Calu3 (cell line): ENCODE measurements around the gene SLITRK3. TPM values are rescaled to one million over a fixed set of nuclear protein-coding genes. Genes with fewer than 3 reads are reported as not detected.

Source experiments
- BruUV-seq: library from RNA; stranded (reverse); fragments of 400-500 nt; replicated peaks from 2 replicates; lab custom pipeline; 2021; lab: Mats Ljungman, UMichigan
- CTCF ChIA-PET: fragments of 300-600 bp; sonication (Branson Sonifier 250); formaldehyde crosslinking; loops from one replicate; lab custom pipeline; 2022; ENCODE audit warnings: antibody characterized with exemption; lab: Charles Lee
- DNase-seq: peaks from one replicate; pipeline ENCODE4 v3.0.0; 2022
- H3K27ac Mint-ChIP-seq: one replicate; pipeline ENCODE4 v1.8.0; 2022; ENCODE audit warnings: mixed read lengths; ENCODE audit not compliant: unreplicated experiment
- H3K27me3 Mint-ChIP-seq: one replicate; pipeline ENCODE4 v1.8.0; 2022; ENCODE audit warnings: mixed read lengths; ENCODE audit not compliant: unreplicated experiment
- H3K36me3 Mint-ChIP-seq: one replicate; pipeline ENCODE4 v1.8.0; 2022; ENCODE audit warnings: mild to moderate bottlenecking, moderate library complexity, mixed read lengths; ENCODE audit not compliant: insufficient read depth, unreplicated experiment
- H3K4me1 Mint-ChIP-seq: one replicate; pipeline ENCODE4 v1.8.0; 2022; ENCODE audit warnings: mild to moderate bottlenecking, low read depth, mixed read lengths; ENCODE audit not compliant: unreplicated experiment
- H3K4me3 Mint-ChIP-seq: one replicate; pipeline ENCODE4 v1.8.0; 2022; ENCODE audit warnings: mild to moderate bottlenecking, low read depth, moderate library complexity, mixed read lengths; ENCODE audit not compliant: unreplicated experiment
- H3K9me3 Mint-ChIP-seq: one replicate; pipeline ENCODE4 v1.8.0; 2022; ENCODE audit warnings: low read depth, mixed read lengths; ENCODE audit not compliant: unreplicated experiment
- CTCF ChIP-seq: fragments of 200-600 bp; IDR thresholded peaks from one replicate; pipeline ENCODE4 v1.8.0; 2022; ENCODE audit warnings: antibody characterized with exemption; ENCODE audit not compliant: unreplicated experiment
- intact Hi-C: fragments of 100-400 bp; cut with micrococcal nuclease; formaldehyde crosslinking; loops from one replicate; pipeline ENCODE4 v1.10.0; 2022; ENCODE audit not compliant: unreplicated experiment
- total RNA-seq: library from RNA; stranded (reverse); gene quantifications from 2 replicates; pipeline ENCODE4 v1.2.3, GENCODE V29; 2022

The SLITRK3 gene
- total RNA-seq, 1 experiment from 2014 or later = not detected

GRCh38 chr3:165170236-165170635 is 25.9 kb downstream of the SLITRK3 start:
- Mint-ChIP-seq H3K27ac (no peak overlapping the region), H3K9me3 (peaks cover 8% of the 10 kb centered on the region), H3K4me3 (no peak overlapping the region), H3K36me3 (no peaks in the 10 kb centered on the region), H3K27me3 (no peaks in the 10 kb centered on the region), H3K4me1 (no peaks in the 10 kb centered on the region)
- no TSS peak for BruUV-seq
- intact Hi-C loops = no loop called here
- DNase-seq = no peak
- TF ChIP-seq CTCF = no peak
- CTCF ChIA-PET = no interaction called here

- TF ChIP-seq CTCF = no peak
- H3K27me3 Mint-ChIP-seq = no peaks in the 10 kb centered on the region
- H3K9me3 Mint-ChIP-seq = peaks cover 8% of the 10 kb centered on the region
- H3K4me1 Mint-ChIP-seq = no peaks in the 10 kb centered on the region
- no peak for DNase-seq
- CTCF ChIA-PET = interaction anchor here (0.6 kb wide), 1 partner anchor 793 kb away, joined by 3 read pairs; no protein-coding TSS in a partner anchor
- H3K4me3 Mint-ChIP-seq = no peak overlapping the region
- no peak overlapping the region for H3K27ac Mint-ChIP-seq
- no peaks in the 10 kb centered on the region for H3K36me3 Mint-ChIP-seq
- BruUV-seq = no TSS peak
- intact Hi-C loops = no loop called here
These were observed 26.8 kb downstream of the SLITRK3 start for GRCh38 chr3:165169368-165169767.

GRCh38 chr3:165162883-165163282 is 33.3 kb downstream of the SLITRK3 start:
- no TSS peak for BruUV-seq
- intact Hi-C loops = no loop called here
- Mint-ChIP-seq H3K4me1 (peaks cover 9% of the 10 kb centered on the region), H3K27ac (no peak overlapping the region), H3K27me3 (no peaks in the 10 kb centered on the region), H3K4me3 (no peak overlapping the region), H3K36me3 (no peaks in the 10 kb centered on the region), H3K9me3 (peaks cover 6% of the 10 kb centered on the region)
- no peak for TF ChIP-seq CTCF
- CTCF ChIA-PET = no interaction called here
- no peak for DNase-seq

- DNase-seq = peak; percentile 11
- Mint-ChIP-seq H3K36me3 (no peaks in the 10 kb centered on the region), H3K27me3 (no peaks in the 10 kb centered on the region), H3K27ac (no peak overlapping the region), H3K4me3 (no peak overlapping the region), H3K4me1 (peaks cover 9% of the 10 kb centered on the region), H3K9me3 (peaks cover 3% of the 10 kb centered on the region)
- CTCF ChIA-PET = no interaction called here
- BruUV-seq = no TSS peak
- intact Hi-C loops = no loop called here
- TF ChIP-seq CTCF = no peak
These were observed 36.3 kb downstream of the SLITRK3 start for GRCh38 chr3:165159760-165160421.
